Endothelial cell of umbilical vein (primary cell): ENCODE data around the gene FAM83F. TPM values are rescaled to one million over a fixed set of nuclear protein-coding genes. Genes with fewer than 3 reads are reported as not detected.

Experiments used
- BruUV-seq: library from RNA; stranded (reverse); fragments of 400-500 nt; replicated peaks from 2 replicates; lab custom pipeline; 2021; lab: Mats Ljungman, UMichigan
- CTCF ChIA-PET: fragments of 300-600, 350-600 bp; sonication (Branson Sonifier 250); formaldehyde crosslinking; loops from one replicate; lab custom pipeline; 2021; ENCODE audit warnings: antibody characterized with exemption, inconsistent platforms; lab: Charles Lee
- POLR2A ChIA-PET: fragments of 300-600, 350-600 bp; sonication (Branson Sonifier 250); formaldehyde crosslinking; loops from one replicate; lab custom pipeline; 2021; ENCODE audit warnings: antibody characterized with exemption, inconsistent platforms; lab: Charles Lee
- DNase-seq: peaks from one replicate; pipeline ENCODE4 v3.0.0-alpha.2; 2011; ENCODE audit warnings: low read depth, low spot score
- FAIRE-seq: peaks from 2 replicates; lab custom pipeline; 2011; peaks lifted over from hg19 to GRCh38; lab: Jason Lieb, UNC
- H2AFZ ChIP-seq: 2 replicates; pipeline ENCODE4 v1.6.0; 2012; ENCODE audit warnings: low read depth, low read length, control low read depth, inconsistent platforms
- H3K27ac ChIP-seq: 2 replicates; pipeline ENCODE4 v1.5.1; 2011; ENCODE audit warnings: low read depth, mild to moderate bottlenecking, control low read depth, low read length, moderate library complexity; ENCODE audit not compliant: insufficient read depth
- H3K27me3 ChIP-seq, 2 experiments: 2 replicates each; pipeline versions ENCODE4 v1.6.0 to v1.6.1; 2011; ENCODE audit warnings: low read length in 2 of 2, mixed read lengths in 1 of 2; ENCODE audit not compliant: control insufficient read depth in 2 of 2, insufficient read depth in 2 of 2
- H3K36me3 ChIP-seq, 2 experiments: 2 replicates in 1 of 2; 3 replicates in 1 of 2; pipeline ENCODE4 v1.5.1; 2011; ENCODE audit warnings: low read length in 2 of 2, mild to moderate bottlenecking in 1 of 2, moderate library complexity in 1 of 2; ENCODE audit not compliant: control insufficient read depth in 2 of 2, insufficient read depth in 2 of 2; ENCODE audit errors: extremely low read depth in 1 of 2
- H3K4me1 ChIP-seq: 3 replicates; pipeline ENCODE4 v1.5.1; 2011; ENCODE audit warnings: mild to moderate bottlenecking, low read length; ENCODE audit not compliant: control insufficient read depth, insufficient read depth; ENCODE audit errors: extremely low read depth
- H3K4me2 ChIP-seq: 2 replicates; pipeline ENCODE4 v1.6.1; 2011; ENCODE audit warnings: low read length, control low read depth, mixed read lengths; ENCODE audit not compliant: insufficient read depth
- H3K4me3 ChIP-seq, 3 experiments: fragments of 200-600 bp in 1 of 3; sonication (generic), shearing (Covaris generic) in 1 of 3; replicated peaks in 1 of 3; 2 replicates each; pipeline ENCODE4 v1.5.1; 2011 to 2016; ENCODE audit warnings: control low read depth in 3 of 3, low read length in 3 of 3, mild to moderate bottlenecking in 2 of 3, inconsistent platforms in 1 of 3, low read depth in 1 of 3, moderate library complexity in 1 of 3; ENCODE audit not compliant: insufficient read depth in 1 of 3
- H3K79me2 ChIP-seq: 2 replicates; pipeline ENCODE4 v1.6.0; 2012; ENCODE audit warnings: low read length, inconsistent platforms; ENCODE audit not compliant: control insufficient read depth, insufficient read depth
- H3K9ac ChIP-seq: replicated peaks from 2 replicates; pipeline ENCODE3; 2011; ENCODE audit warnings: low read length, control low read depth; ENCODE audit not compliant: insufficient read depth; ENCODE audit errors: extremely low read depth
- H3K9me1 ChIP-seq: replicated peaks from 3 replicates; pipeline ENCODE4 v1.6.0; 2011; ENCODE audit warnings: mild to moderate bottlenecking, low read length; ENCODE audit not compliant: control insufficient read depth, insufficient read depth; ENCODE audit errors: extremely low read depth
- H3K9me3 ChIP-seq: replicated peaks from 2 replicates; pipeline ENCODE4 v1.5.1; 2012; ENCODE audit warnings: low read length, inconsistent platforms; ENCODE audit not compliant: control insufficient read depth, insufficient read depth
- H4K20me1 ChIP-seq: replicated peaks from 2 replicates; pipeline ENCODE3; 2011; ENCODE audit warnings: mild to moderate bottlenecking, low read length; ENCODE audit not compliant: control insufficient read depth, insufficient read depth; ENCODE audit errors: extremely low read depth
- CTCF ChIP-seq, 2 donors: IDR thresholded peaks; 1 replicate in 1 of 2; 2 replicates in 1 of 2; pipeline ENCODE4 v1.5.1; 2011; ENCODE audit warnings: low read length in 2 of 2, mild to moderate bottlenecking in 2 of 2, moderate library complexity in 2 of 2, control low read depth in 1 of 2, inconsistent platforms in 1 of 2, low read depth in 1 of 2; ENCODE audit not compliant: insufficient read depth in 1 of 2; ENCODE audit errors: extremely low read depth in 1 of 2
- EZH2 ChIP-seq: IDR thresholded peaks from 2 replicates; pipeline ENCODE4 v1.6.1; 2012; ENCODE audit warnings: borderline replicate concordance, low read depth, mild to moderate bottlenecking, moderate library complexity, low read length, inconsistent platforms; ENCODE audit not compliant: severe bottlenecking
- FOS ChIP-seq: IDR thresholded peaks from 2 replicates; pipeline ENCODE4 v1.6.1; 2011; ENCODE audit warnings: mild to moderate bottlenecking, low read length, moderate library complexity, borderline replicate concordance; ENCODE audit not compliant: insufficient read depth
- GATA2 ChIP-seq: IDR thresholded peaks from 2 replicates; pipeline ENCODE4 v1.7.0; 2011; ENCODE audit warnings: low read depth, mild to moderate bottlenecking, moderate library complexity, mixed read lengths, low read length; ENCODE audit not compliant: insufficient read length, insufficient read depth
- JUN ChIP-seq: IDR thresholded peaks from 2 replicates; pipeline ENCODE4 v1.6.1; 2011; ENCODE audit warnings: borderline replicate concordance, low read depth; ENCODE audit not compliant: insufficient read length, insufficient read depth
- MAX ChIP-seq: IDR thresholded peaks from 2 replicates; pipeline ENCODE4 v1.6.1; 2011; ENCODE audit not compliant: insufficient read depth, insufficient read length
- MYC ChIP-seq: IDR thresholded peaks from one replicate; pipeline ENCODE4 v1.6.1; 2011; ENCODE audit warnings: mild to moderate bottlenecking, low read depth, low read length
- POLR2A ChIP-seq: IDR thresholded peaks from 2 replicates; pipeline ENCODE4 v1.6.1; 2012; ENCODE audit warnings: low read depth, mild to moderate bottlenecking, control low read depth, low read length
- POLR2AphosphoS5 ChIP-seq: IDR thresholded peaks from 2 replicates; pipeline ENCODE4 v1.6.1; 2012; ENCODE audit warnings: low read depth, mild to moderate bottlenecking, control low read depth, low read length, moderate library complexity; ENCODE audit not compliant: insufficient read depth
- dilution Hi-C: fragments of 300-500 bp; cut with MboI; formaldehyde crosslinking; loops from one replicate; pipeline ENCODE4 v1.15.0; 2019; ENCODE audit warnings: low sequenced_read_pairs; ENCODE audit not compliant: extremely low pct_ligation_motif_present
- intact Hi-C: fragments of 100-400 bp; cut with micrococcal nuclease; formaldehyde crosslinking; loops from one replicate; pipeline ENCODE4 v1.10.0; 2022
- polyA plus RNA-seq, 4 experiments: library from polyadenylated mRNA; depleted of rRNA in 3 of 4; stranded (reverse) in 3 of 4; unstranded in 1 of 4; fragments of >200 nt; gene quantifications; 2 replicates each; pipeline versions ENCODE4 v1.2.1 to v1.2.3, GENCODE V29; 2011 to 2012; ENCODE audit warnings: missing spikeins in 1 of 4
- total RNA-seq: library from RNA; stranded (reverse); gene quantifications from 2 replicates; pipeline ENCODE4 v1.2.3, GENCODE V29; 2021

Gene FAM83F
- total and polyA plus RNA-seq, 2 donors (not counting 3 experiments of a cell fraction or from before 2014, with no cell fraction given): not detected

- Histone ChIP-seq H3K4me1 (no peaks in the 10 kb centered on the region), H3K27me3 (no peaks in the 10 kb centered on the region), H2AFZ (no peak overlapping the region), H3K9me3 (no peaks in the 10 kb centered on the region), H3K9ac (no peak overlapping the region), H3K36me3 (no peaks in the 10 kb centered on the region), H3K79me2 (no peaks in the 10 kb centered on the region), H3K9me1 (no peaks in the 10 kb centered on the region), H4K20me1 (no peaks in the 10 kb centered on the region), H3K27ac (no peak overlapping the region), H3K4me3 (no peak overlapping the region), H3K4me2 (no peak overlapping the region)
- intact Hi-C loops (loop anchor here (10.0 kb wide), 1 partner anchor 216 kb away; no protein-coding TSS in a partner anchor), dilution Hi-C loops (loop anchor here (25.0 kb wide), 1 partner anchor 459 kb away; the partner anchor contains the start of gene CACNA1I)
- CTCF ChIA-PET: interaction anchor here (1.0 to 1.9 kb wide), 8 partner anchors 78 to 486 kb away, joined by 3 to 5 read pairs (median 3); no protein-coding TSS in a partner anchor
- POLR2A ChIA-PET: no interaction called here
- TF ChIP-seq EZH2 (no peak), GATA2 (no peak), POLR2AphosphoS5 (no peak), MYC (no peak), POLR2A (no peak), FOS (no peak), JUN (no peak), CTCF (IDR thresholded peaks at IDR 0.05; ENCODE audit: extremely low read depth in 1 of 2, insufficient read depth in 1 of 2, low read depth in 1 of 2, low read length in 2 of 2) (no peak), MAX (no peak)
- no peak for DNase-seq
- no TSS peak for BruUV-seq
- FAIRE-seq: no peak
Measured at GRCh38 chr22:40020956-40021355, 26.2 kb downstream of the FAM83F start.
